ENCODE measurements around the gene ACSF3. TPM values are rescaled to one million over a fixed set of nuclear protein-coding genes. Genes with fewer than 3 reads are reported as not detected.
A peak's percentile ranks its signal among the peaks of the same experiment; 100 is the strongest.
"Not testable (repeated sequence)": the region's sequence is repeated elsewhere in the genome, so short reads cannot be mapped to it uniquely, and the experiment has no call there.

ACSF3 gene
- total and polyA plus RNA-seq, 2 of the 4 experiments (the other 2 are of a cell fraction) = 9.5 to 14.2 TPM

DNA sequence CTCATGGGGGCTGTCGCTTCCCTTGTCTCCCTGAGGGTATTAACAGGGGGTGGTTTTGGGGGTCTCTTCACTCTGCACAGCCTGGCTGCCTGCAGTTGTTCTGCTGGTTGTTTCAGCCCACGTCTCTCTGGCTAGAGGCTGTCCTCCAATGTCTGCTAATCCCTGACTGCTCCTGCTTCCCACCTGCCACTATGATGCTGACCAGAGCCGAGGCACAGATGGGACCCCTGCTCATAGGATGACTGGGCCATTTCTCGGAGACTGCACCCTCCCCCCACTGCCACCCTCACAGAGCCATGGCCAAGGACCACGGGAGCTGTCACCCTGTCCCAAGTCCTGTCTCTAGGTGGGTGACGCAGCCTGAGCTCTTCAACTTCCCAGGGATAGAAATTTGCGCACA, 1.6 kb upstream of the ACSF3 start:
- Histone ChIP-seq H3K56ac (ENCODE audit: extremely low read depth, insufficient read depth, low read length) (no peak overlapping the region), H3K27ac (ENCODE audit: insufficient read depth, low read length) (no peak overlapping the region), H3K36me3 (ENCODE audit: control insufficient read depth, insufficient read depth, low read length) (0 out of 2 replicates have a peak, but pooled peaks cover 3% of the 10 kb centered on the region), H2AFZ (replicated peaks; ENCODE audit: low read length, poor library complexity) (no peak overlapping the region), H2AK5ac (ENCODE audit: low read depth, low read length) (no peak overlapping the region), H3K4me3 (ENCODE audit: insufficient read depth, low read depth, low read length) (no peak overlapping the region), H2BK120ac (ENCODE audit: low read depth, low read length) (no peak overlapping the region), H3K23ac (ENCODE audit: low read depth, low read length) (no peak overlapping the region), H4K8ac (ENCODE audit: low read depth in 2 of 2, low read length in 2 of 2) (no peak overlapping the region), H4K5ac (ENCODE audit: low read depth, low read length) (no peak overlapping the region), H3K27me3 (ENCODE audit: control insufficient read depth, insufficient read depth, low read length) (peaks cover 36% of the 10 kb centered on the region), H3K79me1 (ENCODE audit: low read depth in 1 of 2, low read length in 2 of 2) (peaks cover 23 to 29% of the 10 kb centered on the region in 2 experiments), H3K18ac (ENCODE audit: low read depth, low read length) (no peak overlapping the region), H3K9me3 (ENCODE audit: control insufficient read depth, insufficient read depth, low read length) (no peaks in the 10 kb centered on the region), H2AK9ac (replicated peaks; ENCODE audit: low read depth, low read length, poor library complexity) (no peak overlapping the region), H4K20me1 (ENCODE audit: insufficient read depth, low read length) (no peaks in the 10 kb centered on the region), H3K4me1 (ENCODE audit: control insufficient read depth, insufficient read depth, low read length) (0 out of 2 replicates have a peak, but pooled peaks cover 2% of the 10 kb centered on the region), H4K91ac (ENCODE audit: insufficient read depth, low read depth, low read length) (no peak overlapping the region), H3K14ac (replicated peaks; ENCODE audit: low read depth, low read length) (no peak overlapping the region), H3K9ac (ENCODE audit: low read depth, low read length) (no peak overlapping the region), H3K9me1 (ENCODE audit: insufficient read depth, low read length) (0 out of 2 replicates have a peak, but pooled peaks cover 4% of the 10 kb centered on the region), H2BK5ac (ENCODE audit: low read depth, low read length, poor library complexity, severe bottlenecking) (no peak overlapping the region), H2BK15ac (ENCODE audit: low read depth, low read length) (no peak overlapping the region), H3K4me2 (ENCODE audit: low read depth, low read length) (no peak overlapping the region), H2BK20ac (ENCODE audit: low read depth, low read length) (no peak overlapping the region), H3K4ac (ENCODE audit: low read depth, low read length) (no peak overlapping the region)
- dilution Hi-C loops (cut with HindIII; ENCODE audit: low sequenced_read_pairs, unreplicated experiment) = no loop called here
- no peak for DNase-seq
- BruUV-seq (replicated peaks) = no TSS peak
- no peak for TF ChIP-seq MAFK (IDR thresholded peaks at IDR 0.05; ENCODE audit: low read depth, low read length)
- no peak for ATAC-seq (ENCODE audit: low read depth)
- intact Hi-C loops (cut with micrococcal nuclease) = no loop called here
- POLR2A ChIA-PET (ENCODE audit: unreplicated experiment) = no interaction called here
- CTCF ChIA-PET = no interaction called here
- in situ Hi-C loops (cut with MboI; ENCODE audit: low sequenced_read_pairs) = no loop called here
- WGBS, 2 experiments (ENCODE audit: extremely low coverage in 2 of 2, insufficient read length in 1 of 2) = no CpG with 5 or more reads among the region's 7 CpGs

DNA sequence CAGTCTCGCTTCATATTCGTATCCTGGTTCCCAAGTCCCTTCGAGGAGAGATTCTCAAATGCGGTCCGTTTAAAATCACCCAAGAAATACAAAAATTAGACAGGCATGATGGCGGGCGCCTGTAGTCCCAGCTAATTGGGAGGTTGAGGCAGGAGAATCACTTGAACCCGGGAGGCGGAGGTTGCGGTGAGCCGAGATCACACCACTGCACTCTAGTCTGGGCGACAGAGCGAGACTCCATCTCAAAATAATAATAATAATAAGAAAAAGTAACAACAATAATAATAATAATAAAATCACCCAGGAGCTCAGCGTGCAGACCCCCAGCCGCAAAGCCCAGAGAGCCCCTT, 425 bp upstream of the ACSF3 start:
- dilution Hi-C loops (cut with HindIII; ENCODE audit: low sequenced_read_pairs, unreplicated experiment); in situ Hi-C loops (cut with MboI; ENCODE audit: low sequenced_read_pairs); H2BK15ac ChIP-seq (ENCODE audit: low read depth, low read length); DNase-seq; H3K18ac ChIP-seq (ENCODE audit: low read depth, low read length); CTCF ChIA-PET; H3K56ac ChIP-seq (ENCODE audit: extremely low read depth, insufficient read depth, low read length); H3K23ac ChIP-seq (ENCODE audit: low read depth, low read length); H3K4me1 ChIP-seq (ENCODE audit: control insufficient read depth, insufficient read depth, low read length); intact Hi-C loops (cut with micrococcal nuclease); H3K36me3 ChIP-seq (ENCODE audit: control insufficient read depth, insufficient read depth, low read length); H2AK5ac ChIP-seq (ENCODE audit: low read depth, low read length); H3K9me3 ChIP-seq (ENCODE audit: control insufficient read depth, insufficient read depth, low read length); H3K9me1 ChIP-seq (ENCODE audit: insufficient read depth, low read length); H2BK20ac ChIP-seq (ENCODE audit: low read depth, low read length); BruUV-seq (replicated peaks); ATAC-seq (ENCODE audit: low read depth); H2AK9ac ChIP-seq (replicated peaks; ENCODE audit: low read depth, low read length, poor library complexity); H4K20me1 ChIP-seq (ENCODE audit: insufficient read depth, low read length): not testable (repeated sequence)
- H4K91ac ChIP-seq (ENCODE audit: insufficient read depth, low read depth, low read length) = peak overlapping the region; percentile 70
- peak overlapping the region; percentile 75 to 99 for H4K8ac ChIP-seq (ENCODE audit: low read depth in 2 of 2, low read length in 2 of 2)
- H2BK5ac ChIP-seq (ENCODE audit: low read depth, low read length, poor library complexity, severe bottlenecking) = peak overlapping the region; percentile 52
- H3K4ac ChIP-seq (ENCODE audit: low read depth, low read length) = peak overlapping the region; percentile 93
- H3K27ac ChIP-seq (ENCODE audit: insufficient read depth, low read length) = peak overlapping the region; percentile 63
- peak overlapping the region; percentile 82 for H3K4me3 ChIP-seq (ENCODE audit: insufficient read depth, low read depth, low read length)
- peak overlapping the region; percentile 99 for H2AFZ ChIP-seq (replicated peaks; ENCODE audit: low read length, poor library complexity)
- H3K79me1 ChIP-seq (ENCODE audit: low read depth in 1 of 2, low read length in 2 of 2) = peaks cover 26 to 41% of the 10 kb centered on the region in 2 experiments
- H3K4me2 ChIP-seq (ENCODE audit: low read depth, low read length) = peak overlapping the region; percentile 86
- peak overlapping the region; percentile 66; the same call in 1 of the 2 replicates for H2BK120ac ChIP-seq (ENCODE audit: low read depth, low read length)
- POLR2A ChIA-PET (ENCODE audit: unreplicated experiment) = interaction anchor here (1.0 kb wide), 1 partner anchor 8 kb away, joined by 6 read pairs; no protein-coding TSS in a partner anchor
- peak overlapping the region; percentile 72 for H3K9ac ChIP-seq (ENCODE audit: low read depth, low read length)
- peak overlapping the region; percentile 85; the same call in 1 of the 2 replicates for H3K14ac ChIP-seq (replicated peaks; ENCODE audit: low read depth, low read length)
- H3K27me3 ChIP-seq (ENCODE audit: control insufficient read depth, insufficient read depth, low read length) = peaks cover 26% of the 10 kb centered on the region
- WGBS, 2 experiments (ENCODE audit: extremely low coverage in 2 of 2, insufficient read length in 1 of 2) = no CpG with 5 or more reads among the region's 15 CpGs
- H4K5ac ChIP-seq (ENCODE audit: low read depth, low read length) = peak overlapping the region; percentile 92
